Neural progenitor cell (in vitro differentiated cells): ENCODE results near the gene IL2RA.

ENCODE experiments used
- EZH2 ChIP-seq: fragments of 200-600 bp; sonication (generic); IDR thresholded peaks from 2 replicates; pipeline ENCODE4 v1.6.1; 2017; ENCODE audit warnings: antibody characterized with exemption, mild to moderate bottlenecking, moderate library complexity
- EZH2phosphoT487 ChIP-seq: fragments of 200-600 bp; sonication (generic); IDR thresholded peaks from 2 replicates; pipeline ENCODE4 v1.6.1; 2017; ENCODE audit warnings: antibody characterized with exemption
- TF ChIP-seq, protein P1 (sequence below): fragments of 200-600 bp; sonication (generic); IDR thresholded peaks from 2 replicates; pipeline ENCODE4 v1.5.1; 2017; ENCODE audit warnings: antibody characterized with exemption, mild to moderate bottlenecking

DNA sequence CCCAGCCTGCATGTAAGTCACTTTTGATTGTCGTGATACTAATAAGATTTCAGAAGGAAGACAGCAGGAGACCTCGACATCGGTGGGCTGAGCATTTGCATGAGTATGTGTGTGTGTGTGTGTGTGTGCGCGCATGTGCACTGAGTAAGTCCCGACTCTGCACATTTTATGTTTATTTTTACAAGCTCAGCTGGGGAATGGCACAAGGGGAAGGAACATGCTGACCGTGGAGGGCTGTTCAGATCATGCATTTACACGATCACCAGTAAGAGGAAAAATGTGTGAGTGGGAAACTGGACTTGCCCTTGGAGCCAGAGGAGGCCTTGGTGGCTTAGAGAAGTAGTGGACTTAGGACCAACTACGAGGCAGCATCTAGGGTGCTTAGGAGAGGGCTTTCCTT lies 41.3 kb downstream of the IL2RA start:
- TF ChIP-seq, protein P1, sequence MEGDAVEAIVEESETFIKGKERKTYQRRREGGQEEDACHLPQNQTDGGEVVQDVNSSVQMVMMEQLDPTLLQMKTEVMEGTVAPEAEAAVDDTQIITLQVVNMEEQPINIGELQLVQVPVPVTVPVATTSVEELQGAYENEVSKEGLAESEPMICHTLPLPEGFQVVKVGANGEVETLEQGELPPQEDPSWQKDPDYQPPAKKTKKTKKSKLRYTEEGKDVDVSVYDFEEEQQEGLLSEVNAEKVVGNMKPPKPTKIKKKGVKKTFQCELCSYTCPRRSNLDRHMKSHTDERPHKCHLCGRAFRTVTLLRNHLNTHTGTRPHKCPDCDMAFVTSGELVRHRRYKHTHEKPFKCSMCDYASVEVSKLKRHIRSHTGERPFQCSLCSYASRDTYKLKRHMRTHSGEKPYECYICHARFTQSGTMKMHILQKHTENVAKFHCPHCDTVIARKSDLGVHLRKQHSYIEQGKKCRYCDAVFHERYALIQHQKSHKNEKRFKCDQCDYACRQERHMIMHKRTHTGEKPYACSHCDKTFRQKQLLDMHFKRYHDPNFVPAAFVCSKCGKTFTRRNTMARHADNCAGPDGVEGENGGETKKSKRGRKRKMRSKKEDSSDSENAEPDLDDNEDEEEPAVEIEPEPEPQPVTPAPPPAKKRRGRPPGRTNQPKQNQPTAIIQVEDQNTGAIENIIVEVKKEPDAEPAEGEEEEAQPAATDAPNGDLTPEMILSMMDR = no peak
- TF ChIP-seq EZH2 = no peak
- TF ChIP-seq EZH2phosphoT487 = no peak
